DMS153 (cell line): ENCODE results near the gene TRNP1.
"Not testable (repeated sequence)": the region's sequence is repeated elsewhere in the genome, so short reads cannot be mapped to it uniquely, and the experiment has no call there.

Experiments used
- DNase-seq: peaks from one replicate; lab custom pipeline; 2025; lab: John Stamatoyannopoulos, UW

The TRNP1 gene

DNA sequence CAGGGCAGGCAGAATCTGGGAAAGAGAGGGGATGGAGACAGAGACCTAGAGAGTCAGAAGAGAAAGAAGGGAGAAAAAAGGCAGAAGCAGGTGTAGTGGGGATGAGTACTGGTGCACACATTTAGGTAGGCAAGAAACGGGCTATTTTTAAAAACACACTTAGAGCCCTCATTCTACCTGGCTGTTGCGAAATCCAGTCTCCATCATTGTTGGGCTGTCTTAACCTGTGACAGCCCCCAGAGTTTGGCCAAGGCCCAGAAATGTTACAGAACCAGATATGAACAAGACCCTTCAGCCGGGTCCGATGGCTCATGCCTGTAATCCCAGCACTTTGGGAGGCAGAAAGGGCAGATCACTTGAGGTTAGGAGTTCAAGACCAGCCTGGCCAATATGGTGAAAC, 20.7 kb upstream of the TRNP1 start:
- no peak for DNase-seq

- no peak for DNase-seq
Observed at GRCh38 chr1:26976621-26977510, 16.6 kb upstream of the TRNP1 start.

DNA sequence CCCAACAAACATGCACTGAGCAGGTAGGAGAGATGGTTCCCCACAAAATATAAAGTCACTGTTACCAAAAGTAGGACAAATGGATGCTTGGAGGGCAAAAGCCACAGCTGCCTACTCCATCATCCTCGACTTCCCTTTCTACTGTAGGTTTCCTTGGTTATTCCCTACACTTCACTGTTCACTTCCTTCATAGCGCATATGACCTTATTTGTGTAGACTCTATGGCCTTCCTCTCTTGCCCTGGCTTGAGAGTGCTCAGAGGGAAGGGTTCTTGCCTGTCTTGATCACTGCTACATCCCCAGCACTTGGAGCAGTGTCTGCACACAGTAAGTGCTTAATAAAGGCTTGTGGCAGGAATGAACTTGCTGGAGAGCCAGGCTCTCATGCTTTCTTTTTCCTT, 14.6 kb upstream of the TRNP1 start:
- DNase-seq, result no peak

DNA sequence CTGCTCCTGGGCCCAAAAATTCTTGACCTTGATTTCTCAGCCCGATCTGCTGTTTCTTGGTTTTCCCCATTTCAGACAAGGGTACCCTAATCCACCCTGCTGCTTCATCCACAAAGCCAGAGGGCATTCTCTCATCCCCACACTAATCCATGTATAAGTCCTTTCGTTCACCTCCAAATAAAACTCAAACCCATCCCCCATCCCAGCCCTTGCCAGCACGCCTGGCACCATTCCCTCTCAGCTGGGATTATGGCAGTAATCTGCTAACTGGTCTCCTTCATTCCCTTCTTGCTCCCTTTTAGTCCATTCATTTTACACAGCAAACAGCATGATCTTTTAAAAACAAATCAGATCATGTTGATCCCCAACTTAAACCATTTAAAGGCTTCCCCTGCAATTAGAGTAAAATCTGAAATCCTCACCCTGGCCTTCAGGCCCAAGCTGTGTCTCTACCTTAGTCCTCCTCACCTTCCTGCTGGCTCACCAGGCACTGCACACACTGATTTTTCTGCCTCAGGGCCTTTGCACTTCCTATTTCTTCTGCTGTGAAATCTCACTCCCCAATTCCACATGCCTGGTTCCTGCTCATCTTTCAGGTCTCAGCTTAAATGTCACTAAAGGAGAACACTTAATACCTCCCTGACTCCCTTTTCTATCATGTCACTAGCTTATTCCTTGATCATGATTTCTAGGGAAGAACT, 12.2 kb upstream of the TRNP1 start:
- DNase-seq, result no peak

GRCh38 chr1:26983863-26984262, 9.6 kb upstream of the TRNP1 start:
- DNase-seq, result no peak

DNA sequence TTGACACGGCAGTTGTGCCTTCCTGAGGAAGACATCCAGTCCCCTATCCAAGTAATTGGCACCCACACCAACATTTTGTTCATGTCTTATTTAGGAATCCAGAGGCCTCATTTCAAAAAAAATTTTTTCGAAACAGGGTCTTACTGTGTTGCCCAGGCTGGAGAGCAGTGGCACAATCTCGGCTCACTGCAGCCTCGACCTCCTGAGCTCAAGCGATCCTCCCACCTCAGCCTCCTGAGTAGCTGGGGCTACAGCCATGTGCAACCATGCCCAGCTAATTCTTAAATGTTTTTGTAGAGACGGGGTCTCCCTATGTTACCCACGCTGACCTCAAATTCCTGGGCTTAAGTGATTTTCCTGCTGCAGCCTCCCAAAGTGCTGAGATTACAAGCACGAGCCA, 9.2 kb upstream of the TRNP1 start:
- no peak for DNase-seq

- DNase-seq, result no peak
Observed at GRCh38 chr1:26986658-26987057, 6.8 kb upstream of the TRNP1 start.

DNA sequence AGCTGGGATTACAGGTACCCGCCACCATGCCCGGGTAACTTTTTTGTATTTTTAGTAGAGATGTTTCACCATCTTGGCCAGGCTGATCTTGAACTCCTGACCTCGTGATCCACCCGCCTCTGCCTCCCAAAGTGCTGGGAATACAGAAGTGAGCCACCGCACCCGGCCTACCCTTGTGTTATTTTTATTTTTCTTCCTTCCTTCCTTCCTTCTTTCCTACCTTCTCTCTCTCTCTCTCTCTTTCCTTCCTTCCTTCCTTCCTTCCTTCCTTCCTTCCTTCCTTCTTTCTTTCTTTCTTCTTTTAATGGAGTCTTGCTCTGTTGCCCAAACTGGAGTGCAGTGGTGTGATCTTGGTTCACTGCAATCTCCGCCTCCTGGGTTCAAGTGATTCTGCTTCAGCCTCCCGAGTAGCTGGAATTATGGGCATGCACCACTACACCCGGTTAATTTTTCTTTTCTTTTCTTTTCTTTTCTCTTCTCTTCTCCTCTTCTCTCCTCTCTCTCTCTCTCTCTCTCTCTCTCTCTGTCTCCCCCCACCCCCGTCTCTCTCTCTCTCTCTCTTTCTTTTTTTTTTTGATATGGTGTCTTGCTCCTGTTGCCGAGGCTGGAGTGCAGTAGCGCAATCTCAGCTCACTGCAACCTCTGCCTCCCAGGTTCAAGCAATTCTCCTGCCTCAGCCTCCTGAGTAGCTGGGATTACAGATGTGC, 3.9 kb upstream of the TRNP1 start:
- DNase-seq, result not testable (repeated sequence)

- no peak for DNase-seq
Observed at GRCh38 chr1:26991310-26992116, 2.0 kb upstream of the TRNP1 start.

DNA sequence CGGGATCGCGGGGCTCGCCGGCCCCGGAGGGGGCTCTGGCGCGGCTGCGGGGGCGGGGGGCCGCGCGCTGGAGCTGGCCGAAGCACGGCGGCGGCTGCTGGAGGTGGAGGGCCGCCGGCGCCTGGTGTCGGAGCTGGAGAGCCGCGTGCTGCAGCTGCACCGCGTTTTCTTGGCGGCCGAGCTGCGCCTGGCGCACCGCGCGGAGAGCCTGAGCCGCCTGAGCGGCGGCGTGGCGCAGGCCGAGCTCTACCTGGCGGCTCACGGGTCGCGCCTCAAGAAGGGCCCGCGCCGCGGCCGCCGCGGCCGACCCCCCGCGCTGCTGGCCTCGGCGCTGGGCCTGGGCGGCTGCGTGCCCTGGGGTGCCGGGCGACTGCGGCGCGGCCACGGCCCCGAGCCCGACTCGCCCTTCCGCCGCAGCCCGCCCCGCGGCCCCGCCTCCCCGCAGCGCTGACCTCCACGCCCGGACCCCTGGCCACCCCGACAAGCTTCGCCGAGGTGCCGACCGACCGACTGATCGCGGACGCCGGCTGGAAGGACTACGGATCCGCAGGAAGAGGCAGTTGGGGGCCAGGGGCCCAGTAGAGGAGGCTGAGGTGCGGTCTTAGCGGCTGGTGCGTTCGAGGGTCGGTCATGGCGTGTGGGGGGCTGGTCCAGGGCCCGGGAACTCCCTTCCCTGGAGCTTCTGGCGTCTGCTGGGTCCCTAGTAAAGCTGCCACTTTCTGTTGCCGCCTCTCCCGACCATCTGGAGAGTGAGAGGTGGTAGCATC, 711 bp downstream of the TRNP1 start:
- DNase-seq, result no peak

DNA sequence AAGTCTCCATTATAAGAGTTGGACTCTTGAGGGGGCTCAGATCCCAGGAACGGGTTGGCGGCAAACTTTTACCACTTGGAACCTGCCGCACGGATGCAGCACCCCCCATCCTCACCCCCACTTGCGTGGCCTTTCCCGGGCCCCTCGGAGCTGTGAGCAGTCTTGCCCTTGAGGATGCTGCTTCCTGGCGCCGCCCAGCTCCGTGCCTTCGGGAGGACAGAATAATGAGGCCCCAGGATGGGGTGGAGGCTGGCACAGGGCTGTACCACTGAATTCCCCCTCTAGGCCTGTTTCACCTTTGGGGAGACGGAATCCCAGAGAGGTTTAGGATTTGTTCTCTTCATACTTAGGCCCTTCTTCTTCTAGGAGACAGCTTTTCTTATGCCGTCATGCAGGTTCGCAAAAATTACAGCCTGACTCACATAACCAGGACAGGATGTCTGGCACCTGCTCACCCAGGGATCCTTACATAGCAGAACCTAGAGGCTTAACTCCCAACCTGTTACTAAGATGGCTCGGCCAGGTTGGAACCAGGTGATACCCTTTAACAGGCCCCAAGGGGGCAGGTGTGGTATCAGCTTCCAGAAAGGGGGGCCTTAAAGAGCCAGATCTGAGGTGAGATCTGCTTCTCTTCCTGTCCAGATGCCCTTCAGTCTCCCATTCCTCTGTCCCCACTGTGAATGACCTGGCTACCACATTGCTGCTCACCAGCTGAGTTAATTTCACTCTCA, 1.5 kb downstream of the TRNP1 start:
- peak; percentile 80 for DNase-seq

GRCh38 chr1:26996024-26996423, 2.5 kb downstream of the TRNP1 start:
- no peak for DNase-seq

DNA sequence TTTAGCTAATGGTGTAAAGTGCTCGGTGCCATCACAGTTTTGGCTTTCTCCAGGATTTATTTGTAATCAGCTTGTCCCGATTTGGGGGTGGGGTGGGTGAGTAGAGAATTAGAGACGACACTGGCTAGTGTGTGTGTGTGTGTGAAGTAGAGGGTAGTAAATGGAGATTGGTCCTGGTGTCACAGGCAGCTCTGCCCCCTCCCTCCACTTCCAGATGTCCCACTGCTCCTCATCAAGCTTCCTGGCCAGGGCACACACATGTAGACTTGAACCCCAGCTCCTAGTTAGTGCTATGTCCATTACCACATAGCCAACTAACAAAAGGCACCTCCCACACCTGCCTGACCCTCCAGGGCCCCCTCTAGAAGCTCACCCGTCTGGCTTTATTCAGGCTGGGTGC, 3.2 kb downstream of the TRNP1 start:
- DNase-seq, result no peak

- no peak for DNase-seq
Observed at GRCh38 chr1:26998429-26999300, 5.2 kb downstream of the TRNP1 start.

GRCh38 chr1:26999440-26999987, 6.0 kb downstream of the TRNP1 start:
- DNase-seq, result no peak

DNA sequence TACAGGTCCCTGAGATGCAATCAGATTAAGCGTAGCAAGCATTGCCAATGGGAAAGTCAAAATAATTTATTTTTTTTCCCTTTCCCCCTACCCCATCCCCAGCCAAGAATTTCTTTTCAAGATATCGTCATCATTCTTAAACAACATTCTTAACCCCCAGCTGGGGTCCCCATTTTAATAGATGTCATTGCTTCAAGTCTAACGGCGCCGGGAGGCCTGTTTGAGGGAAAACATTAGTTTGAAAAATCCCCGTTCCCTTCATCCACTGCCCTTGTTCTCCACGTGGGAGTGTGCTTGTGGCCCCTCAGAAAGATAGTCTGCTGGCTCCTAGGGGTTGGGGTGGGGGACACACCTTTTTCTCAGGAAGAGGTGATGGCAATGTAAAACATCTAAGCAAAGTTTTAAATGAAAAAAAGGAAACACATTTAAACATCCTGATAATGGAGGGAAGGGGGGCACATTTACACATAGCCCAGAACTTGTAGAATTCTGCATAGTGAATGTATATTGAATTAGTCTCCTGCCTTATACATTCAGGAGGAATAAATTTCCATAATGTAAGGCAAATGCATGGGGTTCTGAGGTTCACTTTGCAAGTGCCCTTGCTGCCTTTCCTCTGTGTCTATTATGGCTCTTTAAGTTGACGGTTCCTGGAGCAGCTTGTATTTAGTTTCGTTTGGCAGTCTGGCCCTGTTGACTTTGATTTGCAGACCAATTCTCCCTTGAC, 6.8 kb downstream of the TRNP1 start:
- DNase-seq, result no peak

DNA sequence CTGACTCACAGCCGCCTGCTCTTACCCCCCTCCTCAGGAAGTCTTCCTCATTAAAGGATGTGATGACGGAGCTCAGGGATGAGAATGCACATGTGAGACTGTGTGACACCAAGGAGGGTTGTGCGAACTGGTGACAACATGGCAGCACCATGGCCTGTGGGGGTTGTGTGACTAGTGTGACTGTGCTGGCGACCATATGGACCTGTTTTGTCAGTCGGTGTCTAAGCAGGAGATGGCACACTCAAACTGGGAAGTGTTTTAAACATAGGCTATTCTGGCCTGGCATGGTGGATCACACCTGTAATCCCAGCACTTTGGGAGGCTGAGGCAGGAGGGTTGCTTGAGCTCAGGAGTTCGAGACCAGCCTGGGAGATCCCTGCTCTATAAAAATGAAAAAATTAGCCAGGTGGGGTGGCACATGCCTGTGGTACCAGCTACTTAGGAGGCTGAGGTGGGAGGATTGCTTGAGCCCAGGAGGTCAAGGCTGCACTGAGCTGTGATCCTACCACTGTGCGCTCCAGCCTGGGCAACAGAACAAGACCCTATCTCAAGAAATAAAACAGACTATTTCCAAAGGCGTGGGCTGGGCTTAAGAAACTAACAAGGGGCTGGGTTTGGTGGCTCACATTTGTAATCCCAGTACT, 7.4 kb downstream of the TRNP1 start:
- no peak for DNase-seq
